HepG2 (cell line): ENCODE results near the gene GTF2H3. TPM values are rescaled to one million over a fixed set of nuclear protein-coding genes. Genes with fewer than 3 reads are reported as not detected.
A peak's percentile ranks its signal among the peaks of the same experiment; 100 is the strongest.

Experiments
- FOXK1 ChIP-seq: sonication (generic); formaldehyde crosslinking; IDR thresholded peaks from 2 replicates; pipeline ENCODE4 v1.4.0; 2020; ENCODE audit warnings: low read depth, missing genetic modification reagents, borderline replicate concordance
- GLMP ChIP-seq: sonication (generic); formaldehyde crosslinking; IDR thresholded peaks from 2 replicates; pipeline ENCODE4 v1.9.0; 2021; ENCODE audit warnings: missing genetic modification reagents, mild to moderate bottlenecking, borderline replicate concordance
- HNRNPUL1 ChIP-seq: fragments of 200-400 bp; formaldehyde crosslinking; IDR thresholded peaks from 2 replicates; pipeline ENCODE4 v1.6.1; 2017; ENCODE audit warnings: low read depth, mild to moderate bottlenecking, low read length, moderate library complexity
- NR2F1 ChIP-seq, 2 experiments: fragments of 450-650 bp in 1 of 2; formaldehyde crosslinking in 1 of 2; IDR thresholded peaks; 2 replicates each; pipeline versions ENCODE4 v1.5.0 to v1.6.1; 2016 to 2020; ENCODE audit warnings: mild to moderate bottlenecking in 1 of 2, missing compliant biosample characterization in 1 of 2, missing genetic modification reagents in 1 of 2, moderate library complexity in 1 of 2
- PATZ1 ChIP-seq: sonication (generic); formaldehyde crosslinking; IDR thresholded peaks from 2 replicates; pipeline ENCODE4 v1.4.0; 2020; ENCODE audit warnings: missing genetic modification reagents
- PLRG1 ChIP-seq: fragments of 450-650 bp; conservative IDR thresholded peaks from 2 replicates; pipeline ENCODE4 v1.6.1; 2016
- SMARCE1 ChIP-seq: fragments of 450-650 bp; IDR thresholded peaks from 2 replicates; pipeline ENCODE4 v1.6.1; 2017; ENCODE audit warnings: borderline replicate concordance
- TMF1 ChIP-seq: sonication (generic); formaldehyde crosslinking; IDR thresholded peaks from 2 replicates; pipeline ENCODE4 v1.8.1; 2022; ENCODE audit warnings: low read depth, missing genetic modification reagents
- TRIM22 ChIP-seq: fragments of 450-650 bp; IDR thresholded peaks from 2 replicates; pipeline ENCODE4 v1.6.1; 2017
- ZBTB25 ChIP-seq: IDR thresholded peaks from 2 replicates; pipeline ENCODE4 v1.6.1; 2018; ENCODE audit warnings: missing genetic modification reagents
- ZFYVE20 ChIP-seq: sonication (generic); formaldehyde crosslinking; IDR thresholded peaks from 2 replicates; pipeline ENCODE4 v1.8.0; 2023; ENCODE audit warnings: low read depth, mild to moderate bottlenecking, moderate library complexity, missing genetic modification reagents, borderline replicate concordance
- ZNF18 ChIP-seq: sonication (generic); formaldehyde crosslinking; IDR thresholded peaks from 2 replicates; pipeline ENCODE4 v1.8.0; 2022; ENCODE audit warnings: mild to moderate bottlenecking, missing genetic modification reagents; ENCODE audit not compliant: insufficient replicate concordance
- ZNF234 ChIP-seq: sonication (generic); formaldehyde crosslinking; conservative IDR thresholded peaks from 2 replicates; pipeline ENCODE4 v1.5.1; 2020; ENCODE audit warnings: mild to moderate bottlenecking, missing genetic modification reagents
- ZNF235 ChIP-seq: sonication (generic); formaldehyde crosslinking; IDR thresholded peaks from 2 replicates; pipeline ENCODE4 v1.8.1; 2023; ENCODE audit warnings: mild to moderate bottlenecking, missing genetic modification reagents, borderline replicate concordance
- ZNF562 ChIP-seq: sonication (generic); formaldehyde crosslinking; IDR thresholded peaks from 2 replicates; pipeline ENCODE4 v1.8.0; 2022; ENCODE audit warnings: missing genetic modification reagents, borderline replicate concordance
- ZNF567 ChIP-seq: sonication (generic); formaldehyde crosslinking; IDR thresholded peaks from 2 replicates; pipeline ENCODE4 v1.8.1; 2023; ENCODE audit warnings: mild to moderate bottlenecking, missing genetic modification reagents, borderline replicate concordance
- ZNF574 ChIP-seq: sonication (generic); formaldehyde crosslinking; IDR thresholded peaks from 2 replicates; pipeline ENCODE4 v1.4.0; 2020; ENCODE audit warnings: missing genetic modification reagents
- ZNF577 ChIP-seq: sonication (generic); formaldehyde crosslinking; IDR thresholded peaks from 2 replicates; pipeline ENCODE4 v1.4.0; 2020; ENCODE audit warnings: mild to moderate bottlenecking, low read depth, missing genetic modification reagents, borderline replicate concordance
- polyA plus RNA-seq, 8 experiments: library from polyadenylated mRNA; depleted of rRNA in 3 of 8; stranded (reverse) in 7 of 8; unstranded in 1 of 8; fragments of >200 nt; fragmentation: Illumina TruSeq in 4 of 8; extraction: Trizol in 4 of 8; gene quantifications; 2 replicates each; pipeline versions ENCODE4 v1.2.1 to v1.2.3, GENCODE V29; 2011 to 2016; ENCODE audit warnings: low read depth in 4 of 8, missing spikeins in 1 of 8, mixed read lengths in 1 of 8; ENCODE audit not compliant: insufficient read depth in 1 of 8
- total RNA-seq, 5 experiments: library from RNA; depleted of rRNA; stranded (reverse); fragments of >200 nt; fragmentation: Illumina TruSeq; extraction: Trizol; gene quantifications; 2 replicates each; pipeline ENCODE4 v1.2.3, GENCODE V29; 2016; ENCODE audit warnings: low read depth in 1 of 5

GTF2H3 gene
- total and polyA plus RNA-seq, 2 of the 13 experiments (the other 11 are each of a cell fraction or from before 2014, with no cell fraction given) = 35.8 to 58.8 TPM

GRCh38 chr12:123633379-123634141, at the start of gene GTF2H3, which contains the start of gene EIF2B1 (continued):
- TF ChIP-seq ZNF562 (CRISPR knock-in tag) = no peak
- TF ChIP-seq SMARCE1 = no peak
- peak; percentile 66; the same call in 1 of the 2 replicates for TF ChIP-seq ZBTB25 (CRISPR knock-in tag)
- peak; percentile 38; the same call in 1 of the 2 replicates for TF ChIP-seq PATZ1 (CRISPR knock-in tag)
- TF ChIP-seq HNRNPUL1 = no peak; the same call in 1 of the 2 replicates
- TF ChIP-seq PLRG1 = no peak
- no peak for TF ChIP-seq TRIM22
- peak; percentile 66; the same call in 1 of the 2 replicates for TF ChIP-seq TMF1
- no peak for TF ChIP-seq ZNF234 (CRISPR knock-in tag)
- TF ChIP-seq NR2F1 (CRISPR knock-in tag; IDR thresholded peaks at IDR 0.05) = no peak
- TF ChIP-seq ZNF18 (CRISPR knock-in tag) = no peak
- TF ChIP-seq ZNF235 = no peak
- TF ChIP-seq FOXK1 = peak; percentile 98
- TF ChIP-seq GLMP = no peak
- TF ChIP-seq ZNF567 (CRISPR knock-in tag) = peak; percentile 96; the same call in 1 of the 2 replicates
- TF ChIP-seq ZNF577 (CRISPR knock-in tag) = no peak
- no peak for TF ChIP-seq ZFYVE20 (CRISPR knock-in tag)
- TF ChIP-seq ZNF574 (CRISPR knock-in tag) = peak; percentile 97
